Upper lobe of left lung (tissue), 4 donors: ENCODE data around the gene ZBTB45.

Experiments used
- CTCF ChIP-seq, 6 experiments: fragments of 450-650 bp in 4 of 6; fragments of 200-600 bp in 2 of 6; sonication (generic) in 2 of 6; IDR thresholded peaks; one replicate each; pipeline ENCODE4 v1.5.1; 2016 to 2019; ENCODE audit warnings: antibody characterized with exemption in 6 of 6
- EP300 ChIP-seq, 4 donors: sonication (generic); formaldehyde crosslinking; IDR thresholded peaks; one replicate each; pipeline ENCODE4 v1.5.1; 2017; ENCODE audit warnings: antibody characterized with exemption in 4 of 4, control low read depth in 2 of 4
- POLR2A ChIP-seq, 4 donors: fragments of 450-650 bp; IDR thresholded peaks; one replicate each; pipeline ENCODE4 v1.5.1; 2016 to 2017; ENCODE audit warnings: antibody characterized with exemption in 4 of 4, mild to moderate bottlenecking in 2 of 4
- POLR2AphosphoS5 ChIP-seq, 2 donors: sonication (generic); formaldehyde crosslinking; IDR thresholded peaks; one replicate each; pipeline ENCODE4 v1.5.1; 2017; ENCODE audit warnings: antibody characterized with exemption in 2 of 2

- TF ChIP-seq CTCF (IDR thresholded peaks at IDR 0.05), result no peak
- no peak for TF ChIP-seq POLR2A (IDR thresholded peaks at IDR 0.05)
- TF ChIP-seq POLR2AphosphoS5 (IDR thresholded peaks at IDR 0.05), result no peak
- no peak for TF ChIP-seq EP300 (IDR thresholded peaks at IDR 0.05)
Measured at GRCh38 chr19:58563823-58564222, 44.2 kb upstream of the ZBTB45 start.
